CD4-positive, alpha-beta T cell treated with Interleukin-6 at 100 ng/mL for 8 hours (primary cell): ENCODE results near the gene AHI1.
"Not testable (repeated sequence)": the region's sequence is repeated elsewhere in the genome, so short reads cannot be mapped to it uniquely, and the experiment has no call there.

Source experiments
- DNase-seq: peaks from one replicate; pipeline ENCODE4 v3.0.0-alpha.2; 2020; ENCODE audit warnings: mixed read lengths, low spot score

The AHI1 gene

GRCh38 chr6:135390458-135390857, 107.1 kb downstream of the AHI1 start:
- DNase-seq: no peak

- no peak for DNase-seq
Observed at GRCh38 chr6:135385299-135385698, 112.2 kb downstream of the AHI1 start.

DNA sequence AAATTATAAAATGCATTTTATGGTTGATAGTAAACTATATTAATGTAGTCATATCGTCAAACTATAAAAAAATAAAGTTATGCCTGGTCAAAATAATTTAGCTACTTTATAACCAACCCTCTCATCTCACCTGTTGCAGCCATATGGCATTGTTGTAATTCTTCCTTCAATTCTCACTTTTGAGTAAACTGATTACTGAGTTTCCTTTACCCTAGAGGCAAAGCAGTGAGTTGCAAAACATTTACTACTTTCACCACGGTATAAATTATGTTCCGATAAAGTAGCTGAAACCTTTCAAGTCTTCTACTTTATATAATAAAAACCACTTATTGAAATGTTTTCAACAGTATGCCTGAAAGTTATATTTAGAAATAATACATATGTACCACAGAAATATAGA, 113.8 kb downstream of the AHI1 start:
- no peak for DNase-seq

DNA sequence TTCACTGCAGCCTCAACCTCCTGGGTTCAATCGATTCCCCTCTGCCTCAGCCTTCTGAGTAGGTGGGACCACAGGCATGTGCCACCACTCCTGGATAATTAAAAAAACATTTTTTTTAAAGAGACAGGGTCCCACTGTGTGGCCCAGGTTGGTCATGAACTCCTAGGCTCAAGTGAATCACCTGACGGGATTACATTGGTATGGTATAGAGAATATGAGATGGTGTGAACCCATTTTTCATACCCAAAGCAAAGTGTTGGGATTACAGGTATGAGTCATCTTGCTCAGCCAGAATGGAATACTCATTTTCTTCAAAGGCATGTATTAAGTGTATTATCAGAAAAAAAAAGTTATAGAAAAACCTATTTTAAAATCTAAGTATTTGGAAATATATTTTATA, 114.2 kb downstream of the AHI1 start:
- DNase-seq: no peak

DNA sequence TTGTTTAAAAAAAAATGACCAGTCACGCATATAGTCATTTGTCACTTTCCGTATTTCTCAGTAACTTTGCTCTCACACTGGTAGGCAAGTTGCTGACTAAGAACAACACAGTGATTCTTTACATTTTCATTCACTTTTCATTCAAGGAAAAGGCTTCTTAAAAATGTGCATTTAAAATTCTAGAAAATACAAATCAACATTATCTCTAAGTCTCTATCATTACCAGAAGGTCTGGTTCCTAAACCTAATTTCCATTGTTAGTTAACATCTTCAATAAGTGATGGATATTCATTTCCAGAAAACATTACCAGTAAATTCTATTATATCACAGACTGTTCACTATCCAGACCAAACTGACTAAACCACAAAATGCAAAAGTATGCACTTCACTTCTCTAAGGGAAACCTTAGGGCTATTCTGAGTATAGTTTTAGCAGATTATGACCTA, 115.3 kb downstream of the AHI1 start:
- DNase-seq: no peak

DNA sequence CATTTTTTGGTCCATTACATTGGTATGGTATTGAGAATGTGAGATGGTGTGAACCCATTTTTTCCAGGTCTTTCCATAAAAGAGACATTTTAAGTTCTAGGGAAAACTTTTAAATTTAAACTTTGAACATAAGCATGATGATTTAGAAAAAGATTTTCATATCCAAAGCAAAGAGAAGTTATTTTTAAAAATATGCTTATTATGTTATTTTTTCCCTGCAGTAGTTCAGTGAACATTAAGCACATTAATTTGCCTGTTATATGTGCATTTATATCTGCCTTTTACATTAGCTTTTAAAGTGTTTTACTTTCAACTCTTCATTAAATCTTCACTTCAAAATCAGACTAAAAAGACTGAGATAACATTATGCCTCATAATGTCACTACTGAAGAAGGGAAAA, 116.7 kb downstream of the AHI1 start:
- DNase-seq: no peak

- no peak for DNase-seq
Observed at GRCh38 chr6:135379647-135380046, 117.9 kb downstream of the AHI1 start.

- DNase-seq: no peak
Observed at GRCh38 chr6:135372758-135373157, 124.8 kb downstream of the AHI1 start.

DNA sequence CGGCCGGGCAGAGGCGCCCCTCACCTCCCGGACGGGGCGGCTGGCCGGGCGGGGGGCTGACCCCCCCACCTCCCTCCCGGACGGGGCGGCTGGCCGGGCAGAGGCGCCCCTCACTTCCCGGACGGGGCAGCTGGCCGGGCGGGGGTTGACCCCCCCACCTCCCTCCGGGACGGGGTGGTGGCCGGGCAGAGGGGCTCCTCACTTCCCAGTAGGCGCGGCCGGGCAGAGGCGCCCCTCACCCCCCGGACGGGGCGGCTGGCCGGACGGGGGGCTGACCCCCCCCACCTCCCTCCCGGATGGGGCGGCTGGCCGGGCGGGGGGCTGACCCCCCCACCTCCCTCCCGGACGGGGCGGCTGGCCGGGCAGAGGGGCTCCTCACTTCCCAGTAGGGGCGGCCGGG, 133.9 kb downstream of the AHI1 start:
- DNase-seq: not testable (repeated sequence)

DNA sequence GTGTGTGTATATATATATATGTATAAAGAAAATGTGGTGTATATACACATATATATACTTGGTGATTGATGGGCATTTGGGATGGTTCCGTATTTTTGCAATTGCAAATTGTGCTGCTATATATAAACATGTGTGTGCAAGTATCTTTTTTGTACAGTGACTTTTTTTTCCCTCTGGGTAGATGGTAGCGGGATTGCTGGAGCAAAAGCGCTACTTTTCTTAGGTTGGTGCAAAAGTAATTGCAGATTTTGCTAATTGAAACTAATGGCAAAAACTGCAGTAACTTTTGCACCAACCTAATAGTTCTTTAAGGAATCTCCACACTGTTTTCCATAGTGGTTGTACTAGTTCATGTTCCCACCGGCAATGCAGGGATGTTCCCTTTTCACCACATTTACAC, 135.4 kb downstream of the AHI1 start:
- DNase-seq: no peak

DNA sequence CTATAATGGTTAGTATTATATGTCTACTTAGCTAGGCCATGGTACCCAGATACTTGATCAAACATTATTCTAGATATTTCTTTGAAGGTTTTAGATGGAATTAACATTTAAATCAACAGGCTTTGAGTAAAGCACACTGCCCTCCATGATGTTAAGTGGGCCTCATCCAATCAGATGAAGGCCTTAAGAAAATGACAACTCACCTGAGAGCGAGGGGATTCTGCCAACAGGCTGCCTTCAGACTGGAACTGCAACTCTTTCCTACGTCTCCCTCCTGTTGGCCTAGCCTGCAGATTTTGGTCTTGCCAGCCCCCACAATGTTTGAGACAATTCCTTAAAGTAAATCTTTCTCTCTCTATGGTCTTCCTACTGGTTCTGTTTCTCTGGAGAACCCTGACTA, 137.3 kb downstream of the AHI1 start:
- no peak for DNase-seq

- no peak for DNase-seq
Observed at GRCh38 chr6:135358985-135359384, 138.6 kb downstream of the AHI1 start.

- DNase-seq: no peak
Observed at GRCh38 chr6:135358251-135358821, 139.2 kb downstream of the AHI1 start.

DNA sequence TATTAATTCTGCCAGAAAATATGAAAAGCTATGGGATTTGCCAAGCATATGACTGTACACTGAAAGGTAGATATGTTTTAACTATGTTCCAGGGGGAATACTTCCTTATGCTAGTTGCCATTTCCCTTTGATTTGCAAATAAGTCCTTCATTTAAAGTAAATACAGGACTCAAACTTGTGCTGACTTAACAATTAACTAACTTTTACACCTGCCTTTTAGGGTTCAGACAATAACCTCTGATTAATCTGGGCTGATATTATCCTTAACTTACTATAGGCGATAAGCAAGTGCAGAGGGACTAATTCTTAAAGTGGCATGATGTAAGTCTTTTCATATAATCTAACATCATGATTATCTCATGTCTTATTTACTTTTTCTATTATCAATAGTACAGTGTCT, 143.1 kb downstream of the AHI1 start:
- no peak for DNase-seq

- no peak for DNase-seq
Observed at GRCh38 chr6:135353113-135353512, 144.4 kb downstream of the AHI1 start.

- no peak for DNase-seq
Observed at GRCh38 chr6:135351635-135352034, 145.9 kb downstream of the AHI1 start.

- DNase-seq: no peak
Observed at GRCh38 chr6:135347887-135348286, 149.7 kb downstream of the AHI1 start.

DNA sequence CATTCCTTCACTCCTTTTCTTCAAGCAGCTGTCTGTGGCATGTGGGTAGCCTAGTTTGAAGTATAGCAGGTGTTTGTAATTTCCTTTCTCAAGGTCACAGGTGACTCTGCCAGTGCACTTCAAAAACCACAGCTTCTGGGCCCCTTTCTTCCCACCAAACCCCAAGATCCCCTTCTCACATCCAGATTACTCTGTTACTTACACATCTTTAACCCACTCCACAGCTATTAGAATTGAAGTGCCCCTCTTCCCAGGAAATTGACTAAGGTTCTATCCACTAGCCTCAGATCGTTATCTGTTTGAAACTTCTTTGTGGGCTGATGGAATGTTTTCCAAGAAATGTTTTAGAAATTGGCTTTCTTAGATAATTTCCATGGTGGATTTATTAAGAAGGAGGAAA, 150.8 kb downstream of the AHI1 start:
- no peak for DNase-seq

- no peak for DNase-seq
Observed at GRCh38 chr6:135344526-135344925, 153.0 kb downstream of the AHI1 start.

DNA sequence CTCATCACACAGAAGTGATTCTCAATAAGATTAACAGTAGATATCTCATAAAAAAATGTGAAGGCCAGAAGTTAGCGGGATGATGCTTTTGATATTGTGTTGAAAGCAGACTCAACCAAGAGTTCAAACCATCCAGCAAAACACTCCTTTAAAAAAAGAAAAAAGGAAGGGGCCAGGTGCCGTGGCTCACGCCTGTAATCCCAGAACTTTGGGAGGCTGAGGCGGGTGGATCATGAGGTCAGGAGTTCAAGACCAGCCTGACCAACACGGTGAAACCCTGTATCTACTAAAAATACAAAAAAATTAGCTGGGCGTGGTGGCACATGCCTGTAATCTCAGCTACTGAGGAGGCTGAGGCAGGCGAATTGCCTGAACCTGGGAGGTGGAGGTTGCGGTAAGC, 157.6 kb downstream of the AHI1 start:
- not testable (repeated sequence) for DNase-seq

- DNase-seq: no peak
Observed at GRCh38 chr6:135334169-135334568, 163.4 kb downstream of the AHI1 start.

DNA sequence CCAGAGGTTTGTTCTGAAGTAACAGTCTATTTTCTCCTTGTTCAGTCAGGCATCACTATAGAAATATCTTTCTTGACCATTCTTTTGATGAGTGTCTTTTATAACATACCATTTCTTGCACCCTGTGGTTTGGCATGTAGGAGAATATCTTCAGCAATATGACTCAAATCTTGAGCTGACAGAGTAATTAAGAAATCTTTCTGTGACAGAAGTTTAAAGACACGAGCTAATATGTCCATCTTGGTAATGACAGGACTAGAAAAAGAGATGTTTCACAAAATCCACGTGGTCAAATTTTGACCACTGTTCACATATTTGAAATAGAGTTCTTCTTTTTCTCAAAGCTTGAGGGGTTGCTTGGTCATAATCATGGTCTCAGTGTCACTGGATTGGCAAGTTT, 166.5 kb downstream of the AHI1 start:
- no peak for DNase-seq

DNA sequence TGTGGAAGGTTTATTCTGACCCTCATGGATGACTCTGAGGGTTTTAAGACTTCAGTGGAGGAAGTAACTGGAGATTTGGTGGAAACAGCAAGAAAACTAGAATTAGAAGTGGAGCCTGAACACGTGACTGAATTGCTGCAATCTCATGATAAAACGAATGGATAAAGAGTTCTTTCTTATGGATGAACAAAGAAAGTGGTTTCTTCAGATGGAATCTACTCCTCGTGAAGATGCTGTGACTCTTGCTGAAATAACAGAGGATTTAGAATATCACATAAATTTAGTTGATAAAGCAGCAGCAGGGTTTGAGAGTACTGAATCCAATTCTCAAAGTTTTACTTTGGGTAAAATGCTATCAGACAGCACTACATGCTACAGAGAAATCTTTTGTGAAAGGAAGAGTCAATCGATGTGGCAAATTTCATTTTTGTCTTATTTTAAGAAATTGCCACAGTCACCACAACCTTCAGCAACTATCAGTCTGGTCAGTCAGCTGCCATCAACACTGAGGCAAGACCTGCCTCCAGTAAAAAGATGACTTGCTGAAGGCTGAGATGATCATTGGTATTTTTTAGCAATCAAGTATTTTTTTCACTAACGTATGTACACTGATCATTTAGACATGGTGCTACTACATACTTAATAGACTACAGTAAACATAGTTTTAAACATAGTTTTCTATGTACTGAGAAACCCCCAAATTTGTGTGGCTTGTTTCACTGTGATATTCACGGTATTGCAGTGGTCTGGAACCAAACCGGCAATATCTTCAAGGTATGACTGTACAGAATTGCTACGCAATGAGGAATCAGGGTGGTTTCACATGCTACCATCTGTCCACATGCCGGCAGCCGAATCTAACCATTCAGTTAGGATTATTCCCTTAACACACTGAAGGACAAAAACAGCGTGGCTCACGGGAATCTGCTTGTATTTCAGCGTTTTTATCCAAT, 167.4 kb downstream of the AHI1 start:
- no peak for DNase-seq

DNA sequence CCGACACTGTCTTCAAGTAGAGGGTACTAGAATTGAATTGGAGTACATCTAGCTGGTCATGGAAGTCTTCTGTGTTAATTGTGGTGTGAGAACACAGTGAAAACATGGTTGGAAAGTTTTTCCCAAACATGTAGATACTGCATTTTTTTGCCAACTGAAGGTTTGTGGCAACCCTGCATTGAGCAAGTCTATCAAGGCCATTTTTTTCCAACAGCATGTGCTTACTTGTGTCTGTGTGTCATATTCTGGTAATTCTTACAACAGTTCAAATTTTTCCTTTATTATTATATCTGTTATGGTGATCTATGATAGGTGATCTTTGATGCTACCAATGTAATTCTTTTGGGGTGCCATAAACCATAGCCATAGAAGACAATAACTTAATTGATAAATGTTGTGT, 169.4 kb downstream of the AHI1 start:
- DNase-seq: no peak
